ENCODE data around the gene KIAA0930.

KIAA0930 gene

DNA sequence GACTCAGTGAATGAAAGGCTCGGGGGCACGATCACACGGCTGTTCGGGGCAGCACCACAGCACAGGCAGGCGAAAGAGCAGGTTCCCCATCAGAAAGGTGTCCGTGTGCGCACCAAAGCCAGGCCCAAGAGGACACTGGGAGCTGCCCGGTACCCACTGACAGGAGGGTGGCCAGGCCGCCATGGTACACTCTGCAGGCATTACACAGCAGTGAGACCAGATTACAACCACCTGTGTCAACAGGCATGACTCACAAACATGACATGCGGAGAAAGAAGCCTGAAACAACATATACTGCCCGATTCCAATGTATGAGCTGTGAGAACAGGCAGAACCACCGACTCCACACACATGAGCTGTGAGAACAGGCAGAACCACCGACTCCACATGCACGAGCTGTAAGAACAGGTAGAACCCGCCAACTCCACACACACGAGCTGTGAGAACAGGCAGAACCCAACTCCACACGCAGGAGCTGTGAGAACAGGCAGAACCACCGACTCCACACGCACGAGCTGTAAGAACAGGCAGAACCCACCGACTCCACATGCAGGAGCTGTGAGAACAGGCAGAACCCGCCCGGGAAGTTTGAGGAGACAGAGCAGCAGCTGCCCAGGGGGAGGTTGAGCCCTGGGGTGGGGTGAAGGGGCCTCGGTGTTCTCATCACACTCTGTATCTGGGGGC, 32.6 kb downstream of the KIAA0930 start:
- peak; percentile 73 for DNase-seq (ENCODE audit: low read depth)
- H3K4me3 ChIP-seq (ENCODE audit: low read depth, low read length): no peak overlapping the region
- TF ChIP-seq, protein P1, sequence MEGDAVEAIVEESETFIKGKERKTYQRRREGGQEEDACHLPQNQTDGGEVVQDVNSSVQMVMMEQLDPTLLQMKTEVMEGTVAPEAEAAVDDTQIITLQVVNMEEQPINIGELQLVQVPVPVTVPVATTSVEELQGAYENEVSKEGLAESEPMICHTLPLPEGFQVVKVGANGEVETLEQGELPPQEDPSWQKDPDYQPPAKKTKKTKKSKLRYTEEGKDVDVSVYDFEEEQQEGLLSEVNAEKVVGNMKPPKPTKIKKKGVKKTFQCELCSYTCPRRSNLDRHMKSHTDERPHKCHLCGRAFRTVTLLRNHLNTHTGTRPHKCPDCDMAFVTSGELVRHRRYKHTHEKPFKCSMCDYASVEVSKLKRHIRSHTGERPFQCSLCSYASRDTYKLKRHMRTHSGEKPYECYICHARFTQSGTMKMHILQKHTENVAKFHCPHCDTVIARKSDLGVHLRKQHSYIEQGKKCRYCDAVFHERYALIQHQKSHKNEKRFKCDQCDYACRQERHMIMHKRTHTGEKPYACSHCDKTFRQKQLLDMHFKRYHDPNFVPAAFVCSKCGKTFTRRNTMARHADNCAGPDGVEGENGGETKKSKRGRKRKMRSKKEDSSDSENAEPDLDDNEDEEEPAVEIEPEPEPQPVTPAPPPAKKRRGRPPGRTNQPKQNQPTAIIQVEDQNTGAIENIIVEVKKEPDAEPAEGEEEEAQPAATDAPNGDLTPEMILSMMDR (conservative IDR thresholded peaks at IDR 0.05; ENCODE audit: low read depth, low read length): no peak

DNA sequence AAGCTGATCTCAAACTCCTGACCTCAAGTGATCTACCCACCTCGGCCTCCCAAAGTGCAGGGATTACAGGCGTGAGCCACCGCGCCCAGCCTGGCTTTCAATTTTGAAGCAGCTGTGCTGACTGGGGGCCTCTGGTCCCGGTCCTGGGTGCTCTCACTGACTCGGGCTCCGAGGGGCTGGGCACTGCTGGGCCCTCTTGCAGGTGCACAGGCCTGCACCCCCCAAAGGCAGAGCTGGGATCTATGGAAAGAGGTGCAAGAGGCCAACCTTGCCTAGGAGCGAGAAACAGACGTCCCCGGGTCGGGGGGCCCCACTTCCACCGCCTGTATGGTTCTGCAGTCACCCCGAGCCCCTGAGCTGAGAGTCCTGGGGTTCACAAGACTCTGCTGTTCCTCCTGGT, 33.2 kb downstream of the KIAA0930 start:
- no peak overlapping the region for H3K4me3 ChIP-seq (ENCODE audit: low read depth, low read length)
- TF ChIP-seq, protein P1 (conservative IDR thresholded peaks at IDR 0.05; ENCODE audit: low read depth, low read length): no peak
- no peak for DNase-seq (ENCODE audit: low read depth)

DNA sequence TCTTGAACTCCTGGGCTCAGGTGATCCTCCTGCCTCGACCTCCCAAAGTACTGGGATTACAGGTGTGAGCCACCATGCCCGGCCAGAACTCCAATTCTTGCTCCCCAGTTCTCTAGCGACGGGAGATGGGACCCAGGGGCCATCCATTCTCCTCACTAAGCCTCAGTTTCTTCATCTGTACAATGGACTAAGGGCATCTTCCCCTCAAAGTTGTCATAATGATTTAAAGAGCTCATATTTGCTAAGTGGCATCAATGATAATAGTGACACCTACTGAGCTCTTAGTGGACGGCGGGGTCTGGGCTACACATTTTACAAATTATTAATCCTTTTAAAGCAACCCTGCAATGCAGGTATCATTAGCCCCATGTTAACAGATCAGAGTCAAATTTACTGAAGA, 34.5 kb downstream of the KIAA0930 start:
- no peak overlapping the region for H3K4me3 ChIP-seq (ENCODE audit: low read depth, low read length)
- TF ChIP-seq, protein P1 (conservative IDR thresholded peaks at IDR 0.05; ENCODE audit: low read depth, low read length): peak; percentile 26
- DNase-seq (ENCODE audit: low read depth): no peak

DNA sequence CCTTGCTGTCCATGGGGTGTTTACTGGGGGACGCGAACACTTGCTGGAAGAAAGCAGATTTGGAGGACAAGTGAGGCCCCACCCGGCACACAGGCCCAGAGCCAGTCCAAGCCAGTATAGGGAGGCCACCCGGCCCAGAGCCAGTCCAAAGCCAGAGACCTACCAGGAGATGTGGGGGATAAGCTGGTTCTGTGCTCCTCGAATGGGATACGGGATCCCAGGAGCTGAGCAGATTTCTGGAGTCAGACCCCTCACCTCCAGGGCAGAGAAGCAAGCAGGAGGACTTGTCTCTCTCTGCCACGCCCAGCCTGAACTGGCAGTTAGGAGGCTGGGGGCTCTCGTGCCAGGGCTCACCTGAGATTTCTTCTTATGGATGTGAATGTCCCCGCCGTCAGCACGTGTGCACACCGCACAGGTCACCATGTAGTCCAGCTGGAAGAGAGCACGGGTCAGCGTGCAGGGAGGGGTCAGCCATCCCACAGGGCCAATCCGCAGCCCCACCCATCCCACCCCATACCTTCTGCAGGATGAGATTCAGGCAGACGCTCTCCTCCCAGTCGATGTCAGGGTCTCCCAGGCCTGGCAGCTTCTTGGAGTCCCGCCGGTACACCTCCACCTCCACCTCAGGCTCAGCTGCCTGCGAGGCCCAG, 35.3 kb downstream of the KIAA0930 start:
- TF ChIP-seq, protein P1 (conservative IDR thresholded peaks at IDR 0.05; ENCODE audit: low read depth, low read length): no peak
- H3K4me3 ChIP-seq (ENCODE audit: low read depth, low read length): no peak overlapping the region
- DNase-seq (ENCODE audit: low read depth): no peak

DNA sequence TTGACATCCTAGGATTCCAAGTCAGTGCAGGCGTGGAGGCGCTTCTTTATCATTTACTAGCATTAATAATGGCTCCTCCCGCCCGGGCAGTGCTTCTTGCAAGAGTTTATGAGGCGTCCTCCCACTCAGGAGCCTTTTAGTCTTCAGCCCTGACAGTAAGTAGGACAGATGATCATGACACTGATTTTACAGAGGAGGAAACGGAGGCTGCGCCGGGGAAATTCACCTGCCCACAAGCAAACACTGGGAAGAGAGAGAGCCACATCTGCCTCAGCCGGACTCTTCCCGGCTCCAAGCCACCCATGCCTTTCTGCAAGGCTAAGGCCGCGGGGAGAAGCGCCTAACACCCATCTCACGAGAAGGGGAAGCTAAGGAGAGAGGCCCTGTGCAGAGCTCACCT, 35.9 kb downstream of the KIAA0930 start:
- no peak overlapping the region for H3K4me3 ChIP-seq (ENCODE audit: low read depth, low read length)
- TF ChIP-seq, protein P1 (conservative IDR thresholded peaks at IDR 0.05; ENCODE audit: low read depth, low read length): no peak
- no peak for DNase-seq (ENCODE audit: low read depth)

DNA sequence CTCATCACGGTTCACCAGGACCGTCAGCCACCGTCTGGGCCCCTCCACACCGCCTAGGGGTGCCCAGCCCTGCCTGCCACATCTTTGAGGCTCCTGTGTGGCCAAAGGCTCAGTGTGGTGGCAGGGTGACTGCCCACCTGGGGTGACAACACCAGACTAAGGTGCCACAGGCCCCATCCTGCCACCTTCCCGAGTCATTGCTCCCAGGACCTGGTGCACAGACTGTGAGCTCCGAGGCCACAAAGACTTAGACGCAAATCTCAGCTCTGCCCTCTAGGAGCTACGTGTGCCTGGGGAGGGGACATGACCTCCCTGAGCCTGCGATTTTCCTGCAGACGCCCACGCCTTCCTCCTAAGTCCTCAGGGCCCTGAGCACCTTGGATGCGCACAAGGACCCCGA, 36.5 kb downstream of the KIAA0930 start:
- TF ChIP-seq, protein P1 (conservative IDR thresholded peaks at IDR 0.05; ENCODE audit: low read depth, low read length): no peak
- no peak overlapping the region for H3K4me3 ChIP-seq (ENCODE audit: low read depth, low read length)
- no peak for DNase-seq (ENCODE audit: low read depth)

Data from choroid plexus epithelial cell (primary cell).